Ureter (tissue), 1 donor: ENCODE results near the gene B3GAT1. TPM values are rescaled to one million over a fixed set of nuclear protein-coding genes. Genes with fewer than 3 reads are reported as not detected.

ENCODE experiments used
- DNase-seq: peaks from one replicate; pipeline ENCODE4 v3.0.0-alpha.2; 2020; ENCODE audit warnings: low spot score
- total RNA-seq: library from RNA; stranded (reverse); gene quantifications from one replicate; pipeline ENCODE4 v1.2.4, GENCODE V29; 2023
- donor health status: DM: yes; HTN: yes; CAD: no.

Gene B3GAT1
- total RNA-seq, 1 donor from 2014 or later = 8.6 TPM

GRCh38 chr11:134372536-134372935 lies 39.5 kb downstream of the B3GAT1 start:
- DNase-seq = no peak

GRCh38 chr11:134371436-134372185 lies 40.4 kb downstream of the B3GAT1 start:
- no peak for DNase-seq

- DNase-seq = no peak
Observed at GRCh38 chr11:134370526-134371435, 41.3 kb downstream of the B3GAT1 start.

- no peak for DNase-seq
Observed at GRCh38 chr11:134369656-134370525, 42.2 kb downstream of the B3GAT1 start.

GRCh38 chr11:134367781-134368180 lies 44.3 kb downstream of the B3GAT1 start:
- no peak for DNase-seq

GRCh38 chr11:134366254-134366653 lies 45.8 kb downstream of the B3GAT1 start:
- DNase-seq = no peak

GRCh38 chr11:134365011-134365925 lies 46.8 kb downstream of the B3GAT1 start:
- DNase-seq = no peak

GRCh38 chr11:134364261-134364660 lies 47.8 kb downstream of the B3GAT1 start:
- DNase-seq = no peak

GRCh38 chr11:134363592-134363991 lies 48.5 kb downstream of the B3GAT1 start:
- no peak for DNase-seq

- DNase-seq = no peak
Observed at GRCh38 chr11:134363161-134363560, 48.9 kb downstream of the B3GAT1 start.

GRCh38 chr11:134362192-134362901 lies 49.7 kb downstream of the B3GAT1 start:
- no peak for DNase-seq

- DNase-seq = no peak
Observed at GRCh38 chr11:134361661-134362060, 50.4 kb downstream of the B3GAT1 start.

- peak; percentile 85 for DNase-seq
Observed at GRCh38 chr11:134360050-134360835, 51.8 kb downstream of the B3GAT1 start.

GRCh38 chr11:134359646-134360045 lies 52.4 kb downstream of the B3GAT1 start:
- no peak for DNase-seq

- DNase-seq = no peak
Observed at GRCh38 chr11:134358856-134359490, 53.1 kb downstream of the B3GAT1 start.

GRCh38 chr11:134358165-134358855 lies 53.7 kb downstream of the B3GAT1 start:
- DNase-seq = no peak

- DNase-seq = no peak
Observed at GRCh38 chr11:134357545-134357839, 54.5 kb downstream of the B3GAT1 start.
